Esophagus squamous epithelium (tissue), 4 donors: ENCODE results near the gene KCNK5.

ENCODE experiments used
- CTCF ChIP-seq, 6 experiments: fragments of 450-650 bp in 4 of 6; fragments of 200-600 bp in 2 of 6; sonication (generic) in 2 of 6; IDR thresholded peaks; one replicate each; pipeline ENCODE4 v1.5.1; 2016 to 2019; ENCODE audit warnings: antibody characterized with exemption in 6 of 6, mild to moderate bottlenecking in 4 of 6, moderate library complexity in 4 of 6
- POLR2A ChIP-seq, 4 donors: fragments of 450-650 bp; IDR thresholded peaks; one replicate each; pipeline ENCODE4 v1.6.1; 2017; ENCODE audit warnings: antibody characterized with exemption in 4 of 4, mild to moderate bottlenecking in 4 of 4, moderate library complexity in 3 of 4

GRCh38 chr6:39188571-39188970, 40.7 kb downstream of the KCNK5 start:
- no peak for TF ChIP-seq CTCF (IDR thresholded peaks at IDR 0.05)
- TF ChIP-seq POLR2A (IDR thresholded peaks at IDR 0.05), result no peak
